Activated naive CD8-positive, alpha-beta T cell (primary cell): ENCODE measurements around the gene EDAR.

Experiments
- H3K27ac Mint-ChIP-seq: one replicate; pipeline ENCODE4 v1.8.0; 2021; ENCODE audit warnings: mixed read lengths
- H3K27me3 Mint-ChIP-seq: one replicate; pipeline ENCODE4 v1.8.0; 2021; ENCODE audit warnings: mixed read lengths
- H3K36me3 Mint-ChIP-seq: one replicate; pipeline ENCODE4 v1.8.0; 2021; ENCODE audit warnings: mixed read lengths
- H3K4me1 Mint-ChIP-seq: one replicate; pipeline ENCODE4 v1.8.0; 2021; ENCODE audit warnings: low read depth, mixed read lengths
- H3K4me3 Mint-ChIP-seq: one replicate; pipeline ENCODE4 v1.8.0; 2021; ENCODE audit warnings: mild to moderate bottlenecking, mixed read lengths
- H3K9me3 Mint-ChIP-seq: one replicate; pipeline ENCODE4 v1.8.0; 2021; ENCODE audit warnings: low read depth, mixed read lengths

Gene EDAR

DNA sequence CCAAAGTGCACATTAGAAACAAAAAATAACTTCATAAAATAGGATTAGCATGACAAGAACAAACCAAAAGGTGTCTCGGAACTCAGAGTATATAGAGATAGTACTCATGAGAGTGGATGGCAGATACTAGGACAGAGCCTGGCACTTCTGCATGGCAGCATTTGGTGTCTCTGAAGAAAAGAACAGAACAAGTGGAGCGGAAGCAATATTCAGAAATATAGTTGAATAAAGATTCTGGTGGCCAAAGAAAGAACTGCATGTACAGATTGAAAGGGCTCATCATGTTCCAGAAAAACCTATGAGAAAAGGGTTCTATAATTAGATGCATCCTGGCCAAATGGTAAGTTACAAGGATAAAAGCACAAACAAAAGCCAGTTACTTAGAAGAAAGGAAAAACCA lies 111.5 kb downstream of the EDAR start:
- H3K27me3 Mint-ChIP-seq: no peaks in the 10 kb centered on the region
- H3K4me1 Mint-ChIP-seq: no peaks in the 10 kb centered on the region
- H3K27ac Mint-ChIP-seq: no peak overlapping the region
- H3K4me3 Mint-ChIP-seq: no peak overlapping the region
- H3K9me3 Mint-ChIP-seq: peaks cover 18% of the 10 kb centered on the region
- H3K36me3 Mint-ChIP-seq: peaks cover 26% of the 10 kb centered on the region

DNA sequence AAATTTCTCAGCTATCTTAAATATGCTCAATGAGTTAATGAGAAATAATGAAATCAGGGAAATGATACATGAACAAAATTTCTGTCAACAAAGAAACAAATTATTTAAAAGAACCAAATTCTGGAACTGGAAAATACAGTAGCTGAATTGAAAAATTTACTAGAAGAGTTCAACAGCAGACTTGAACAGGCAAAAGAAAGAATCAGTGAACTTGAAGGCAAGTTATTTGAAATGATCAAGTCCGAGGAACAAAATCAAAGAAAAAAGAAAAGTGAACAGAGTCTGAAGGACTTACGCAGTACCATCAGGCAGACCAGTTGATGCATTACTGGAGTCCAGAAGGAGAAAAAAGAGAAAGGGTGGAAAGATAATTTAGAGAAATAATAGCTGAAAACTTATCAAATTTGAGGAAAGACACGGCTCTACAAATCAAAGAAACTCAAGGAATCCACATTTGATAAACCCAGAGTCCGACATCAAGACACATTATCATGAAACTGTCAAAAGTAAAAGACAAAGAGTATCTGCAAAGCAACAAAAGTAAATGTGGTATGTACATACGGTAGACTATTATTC lies 118.9 kb downstream of the EDAR start:
- Mint-ChIP-seq H3K36me3 (peaks cover 46% of the 10 kb centered on the region), H3K27ac (no peak overlapping the region), H3K4me3 (no peak overlapping the region), H3K27me3 (no peaks in the 10 kb centered on the region), H3K9me3 (peaks cover 17% of the 10 kb centered on the region), H3K4me1 (no peaks in the 10 kb centered on the region)

DNA sequence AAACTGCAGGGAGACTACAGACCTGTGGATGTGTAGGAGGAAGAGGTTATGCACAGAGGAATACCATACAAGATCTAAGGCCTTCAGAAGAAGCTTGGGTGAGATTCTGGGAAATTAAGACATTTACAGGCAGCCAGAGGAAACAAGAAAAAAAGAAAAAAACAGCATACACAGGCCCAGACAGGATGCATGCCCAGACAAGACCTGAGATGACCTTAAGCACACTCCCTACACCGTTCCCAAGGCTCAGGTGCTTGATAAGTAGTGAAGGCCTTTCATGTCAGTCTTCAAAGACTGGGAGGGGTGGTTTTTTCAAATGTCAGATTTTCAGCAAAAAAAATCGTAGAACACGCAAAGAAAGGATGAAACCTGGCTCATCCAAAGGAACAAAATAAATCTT lies 119.5 kb downstream of the EDAR start:
- Mint-ChIP-seq H3K4me3 (no peak overlapping the region), H3K4me1 (no peaks in the 10 kb centered on the region), H3K27ac (no peak overlapping the region), H3K27me3 (no peaks in the 10 kb centered on the region), H3K36me3 (peaks cover 46% of the 10 kb centered on the region), H3K9me3 (peaks cover 17% of the 10 kb centered on the region)

DNA sequence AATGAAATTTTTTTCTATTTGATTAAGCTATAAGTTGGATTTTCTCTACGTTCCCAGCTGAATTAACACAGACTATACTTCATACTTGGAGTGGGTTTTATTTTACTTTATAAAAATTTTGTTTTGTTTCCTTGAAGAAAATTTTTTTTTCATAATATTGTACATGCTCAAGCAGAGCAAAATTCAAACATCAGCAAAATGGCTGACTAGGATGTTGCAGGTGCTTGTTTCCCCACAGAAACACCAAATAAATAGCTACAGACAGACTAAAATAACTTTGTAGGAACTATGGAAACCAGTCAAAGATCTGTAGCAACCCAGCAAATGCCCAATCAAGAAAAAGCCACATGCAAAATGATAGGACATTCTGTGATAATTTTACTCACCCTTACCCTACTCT lies 120.1 kb downstream of the EDAR start:
- peaks cover 41% of the 10 kb centered on the region for H3K36me3 Mint-ChIP-seq

DNA sequence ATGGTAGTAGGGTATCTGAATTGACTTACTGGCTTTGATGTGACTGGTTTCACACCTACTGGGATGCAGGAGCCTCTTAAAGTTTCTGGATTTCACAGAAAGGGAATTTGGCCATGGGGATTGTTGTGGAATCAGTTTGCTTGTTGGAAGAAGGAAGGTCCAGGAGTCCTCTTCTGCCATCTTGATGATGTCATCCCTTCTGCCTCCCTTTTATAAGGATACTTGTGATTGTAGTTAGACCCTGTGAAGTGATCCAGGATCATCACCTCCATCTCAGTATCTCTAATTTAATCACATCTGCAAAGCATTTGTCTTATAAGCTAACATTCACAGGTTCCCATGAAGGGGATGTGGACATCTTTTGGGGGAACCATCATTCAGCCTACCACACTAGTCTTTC lies 123.0 kb downstream of the EDAR start:
- Mint-ChIP-seq H3K9me3 (peaks cover 17% of the 10 kb centered on the region), H3K27ac (no peak overlapping the region), H3K36me3 (peaks cover 38% of the 10 kb centered on the region), H3K27me3 (no peaks in the 10 kb centered on the region), H3K4me1 (no peaks in the 10 kb centered on the region), H3K4me3 (no peak overlapping the region)

More for the DNA sequence above, 120.1 kb downstream of the EDAR start:
- Mint-ChIP-seq H3K9me3 (peaks cover 17% of the 10 kb centered on the region), H3K27me3 (no peaks in the 10 kb centered on the region), H3K4me3 (no peak overlapping the region), H3K27ac (no peak overlapping the region), H3K4me1 (no peaks in the 10 kb centered on the region)

DNA sequence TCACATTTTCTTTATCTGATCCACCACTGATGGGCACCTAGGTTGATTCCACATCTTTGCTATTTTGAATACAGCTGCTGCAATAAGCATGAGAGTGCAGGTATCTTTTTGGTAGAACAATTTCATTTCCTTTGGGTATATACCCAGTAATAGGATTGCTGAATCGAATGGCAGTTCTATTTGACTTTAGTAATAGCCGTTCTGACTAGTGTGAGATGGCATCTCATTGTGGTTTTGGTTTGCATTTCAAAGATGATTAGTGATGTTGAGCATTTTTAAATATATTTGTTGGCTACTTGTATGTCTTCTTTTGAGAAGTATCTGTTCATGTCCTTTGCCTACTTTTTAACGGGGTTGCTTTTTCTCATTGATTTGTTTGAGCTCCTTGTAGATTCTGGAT lies 130.1 kb downstream of the EDAR start:
- no peak overlapping the region for H3K4me3 Mint-ChIP-seq
- no peaks in the 10 kb centered on the region for H3K9me3 Mint-ChIP-seq
- no peak overlapping the region for H3K27ac Mint-ChIP-seq
- peaks cover 3% of the 10 kb centered on the region for H3K4me1 Mint-ChIP-seq
- no peaks in the 10 kb centered on the region for H3K27me3 Mint-ChIP-seq
- peaks cover 3% of the 10 kb centered on the region for H3K36me3 Mint-ChIP-seq

DNA sequence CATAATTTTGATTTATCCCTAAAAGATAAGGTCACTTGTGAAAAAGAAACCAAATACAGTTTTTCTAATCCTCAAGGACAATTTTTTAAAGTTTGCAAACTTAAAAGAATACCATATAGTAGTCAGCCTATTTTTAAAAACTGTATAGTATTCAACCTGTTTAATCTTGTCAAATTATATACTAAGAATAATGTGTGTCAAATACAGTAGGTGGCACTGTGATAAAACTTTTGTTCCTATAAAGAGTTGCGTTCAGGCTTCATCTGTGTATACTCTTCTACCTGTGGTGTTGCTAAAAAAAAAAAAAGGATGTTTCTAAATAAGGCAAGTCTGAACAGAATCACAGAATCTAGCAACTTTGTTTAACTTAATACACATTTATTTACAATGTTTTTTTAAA lies 133.8 kb downstream of the EDAR start:
- H3K27me3 Mint-ChIP-seq: no peaks in the 10 kb centered on the region
- H3K9me3 Mint-ChIP-seq: no peaks in the 10 kb centered on the region
- no peak overlapping the region for H3K4me3 Mint-ChIP-seq
- peaks cover 3% of the 10 kb centered on the region for H3K4me1 Mint-ChIP-seq
- H3K27ac Mint-ChIP-seq: no peak overlapping the region
- peaks cover 15% of the 10 kb centered on the region for H3K36me3 Mint-ChIP-seq

GRCh38 chr2:108854484-108854883 lies 134.5 kb downstream of the EDAR start:
- H3K27me3 Mint-ChIP-seq: no peaks in the 10 kb centered on the region
- peaks cover 3% of the 10 kb centered on the region for H3K4me1 Mint-ChIP-seq
- H3K27ac Mint-ChIP-seq: no peak overlapping the region
- H3K4me3 Mint-ChIP-seq: no peak overlapping the region
- H3K36me3 Mint-ChIP-seq: peaks cover 15% of the 10 kb centered on the region
- H3K9me3 Mint-ChIP-seq: no peaks in the 10 kb centered on the region

GRCh38 chr2:108853421-108853820 lies 135.6 kb downstream of the EDAR start:
- Mint-ChIP-seq H3K4me1 (peaks cover 3% of the 10 kb centered on the region), H3K36me3 (peaks cover 17% of the 10 kb centered on the region), H3K9me3 (no peaks in the 10 kb centered on the region), H3K27me3 (no peaks in the 10 kb centered on the region), H3K27ac (no peak overlapping the region), H3K4me3 (no peak overlapping the region)

DNA sequence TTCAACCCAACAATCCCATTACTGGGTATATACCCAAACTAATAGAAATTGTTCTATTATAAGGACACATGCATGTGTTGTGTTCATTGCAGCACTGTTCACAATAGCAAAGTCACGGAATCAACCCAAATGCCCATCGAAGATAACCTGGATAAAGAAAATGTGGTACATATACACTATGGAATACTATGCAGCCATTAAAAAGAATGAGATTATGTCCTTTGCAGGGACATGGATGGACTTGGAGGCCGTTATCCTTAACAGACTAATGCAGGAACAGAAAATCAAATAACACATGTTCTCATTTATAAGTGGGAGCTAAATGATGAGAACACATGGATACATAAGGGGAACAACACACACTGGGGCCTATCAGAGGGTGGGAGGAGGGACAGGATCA lies 136.6 kb downstream of the EDAR start:
- H3K4me3 Mint-ChIP-seq: no peak overlapping the region

GRCh38 chr2:108847000-108847399 lies 142.0 kb downstream of the EDAR start:
- Mint-ChIP-seq H3K4me1 (no peaks in the 10 kb centered on the region), H3K9me3 (no peaks in the 10 kb centered on the region), H3K27me3 (no peaks in the 10 kb centered on the region), H3K36me3 (peaks cover 19% of the 10 kb centered on the region), H3K4me3 (no peak overlapping the region), H3K27ac (no peak overlapping the region)

More for the DNA sequence above, 136.6 kb downstream of the EDAR start:
- H3K36me3 Mint-ChIP-seq: peaks cover 15% of the 10 kb centered on the region
- H3K9me3 Mint-ChIP-seq: no peaks in the 10 kb centered on the region
- H3K27me3 Mint-ChIP-seq: no peaks in the 10 kb centered on the region
- peaks cover 3% of the 10 kb centered on the region for H3K4me1 Mint-ChIP-seq
- no peak overlapping the region for H3K27ac Mint-ChIP-seq

DNA sequence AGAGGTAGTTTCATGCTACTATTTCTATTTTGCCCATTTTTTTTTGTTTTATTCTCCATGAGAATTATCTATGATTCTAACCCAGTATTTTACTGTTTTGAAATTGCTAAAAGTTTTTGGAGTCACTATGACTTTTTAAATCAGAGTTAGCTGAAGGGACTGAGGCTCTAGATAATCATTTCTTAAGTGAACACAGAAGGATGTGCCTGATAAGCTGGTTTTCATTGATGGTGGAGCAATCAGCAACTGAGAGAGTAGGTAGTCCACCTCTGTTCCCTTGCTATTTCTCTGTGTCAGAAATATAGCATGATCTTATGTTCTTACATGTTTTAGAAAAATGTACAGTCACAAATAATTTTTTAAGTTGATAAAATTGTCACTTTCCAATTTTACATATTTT lies 143.1 kb downstream of the EDAR start:
- Mint-ChIP-seq H3K27me3 (no peaks in the 10 kb centered on the region), H3K4me1 (no peaks in the 10 kb centered on the region), H3K9me3 (peaks cover 8% of the 10 kb centered on the region), H3K4me3 (no peak overlapping the region), H3K36me3 (peaks cover 21% of the 10 kb centered on the region), H3K27ac (no peak overlapping the region)
